Esophagus muscularis mucosa (tissue), 4 donors: ENCODE measurements around the gene CLRN3. TPM values are rescaled to one million over a fixed set of nuclear protein-coding genes. Genes with fewer than 3 reads are reported as not detected.
A peak's percentile ranks its signal among the peaks of the same experiment; 100 is the strongest.

Experiments used
- DNase-seq: peaks from one replicate; pipeline ENCODE4 v3.0.0-alpha.2; 2017; ENCODE audit errors: extremely low spot score
- H3K27ac ChIP-seq, 4 donors: fragments of 200-600 bp; sonication (generic); replicated peaks in 1 of 4; 1 replicate in 3 of 4; 2 replicates in 1 of 4; pipeline ENCODE4 v1.5.1; 2016 to 2019; ENCODE audit warnings: mild to moderate bottlenecking in 1 of 4
- H3K27me3 ChIP-seq, 4 donors: fragments of 200-600 bp; sonication (generic); one replicate each; pipeline versions ENCODE4 v1.5.1 to v1.6.0; 2016 to 2019
- H3K36me3 ChIP-seq, 4 donors: fragments of 200-600 bp; sonication (generic); one replicate each; pipeline ENCODE4 v1.5.1; 2016 to 2019
- H3K4me1 ChIP-seq, 4 donors: fragments of 200-600 bp; sonication (generic); one replicate each; pipeline ENCODE4 v1.5.1; 2016 to 2019
- H3K4me3 ChIP-seq, 4 donors: fragments of 200-600 bp; sonication (generic); 1 replicate in 2 of 4; 2 replicates in 2 of 4; pipeline ENCODE4 v1.5.1; 2016 to 2019; ENCODE audit warnings: mild to moderate bottlenecking in 4 of 4, moderate library complexity in 1 of 4
- H3K9me3 ChIP-seq, 4 donors: fragments of 200-600 bp; sonication (generic); 1 replicate in 3 of 4; 2 replicates in 1 of 4; pipeline ENCODE4 v1.5.1; 2016 to 2019
- CTCF ChIP-seq, 3 experiments: fragments of 200-600 bp in 2 of 3; fragments of 450-650 bp in 1 of 3; sonication (generic) in 2 of 3; IDR thresholded peaks; one replicate each; pipeline ENCODE4 v1.5.1; 2017 to 2019; ENCODE audit warnings: antibody characterized with exemption in 3 of 3, mild to moderate bottlenecking in 2 of 3, moderate library complexity in 1 of 3
- EP300 ChIP-seq: sonication (generic); formaldehyde crosslinking; IDR thresholded peaks from one replicate; pipeline ENCODE4 v1.6.1; 2017; ENCODE audit warnings: antibody characterized with exemption
- POLR2A ChIP-seq: fragments of 450-650 bp; IDR thresholded peaks from one replicate; pipeline ENCODE4 v1.6.1; 2017; ENCODE audit warnings: antibody characterized with exemption, moderate library complexity, mild to moderate bottlenecking, low read depth
- POLR2AphosphoS5 ChIP-seq, 2 donors: sonication (generic); formaldehyde crosslinking; IDR thresholded peaks; one replicate each; pipeline ENCODE4 v1.6.1; 2017; ENCODE audit warnings: antibody characterized with exemption in 2 of 2
- WGBS: methylation state at CpG from one replicate; pipeline ENCODE4 v1.1.5; 2018; 5-methylcytosine and 5-hydroxymethylcytosine counted together
- intact Hi-C: fragments of 100-400 bp; cut with DNase I; formaldehyde crosslinking; loops from one replicate; pipeline ENCODE4 v1.15.1; 2023
- total RNA-seq, 4 donors: library from RNA; depleted of rRNA; stranded (reverse); fragments of >200 nt; gene quantifications; one replicate each; pipeline versions ENCODE4 v1.1.0 to v1.2.1, GENCODE V29; 2016

The CLRN3 gene
- total RNA-seq, 4 donors from 2014 or later = not detected

- H3K27me3 ChIP-seq = peaks cover 0 to 13% (median 0%) of the 10 kb centered on the region in 4 donors
- H3K4me1 ChIP-seq = peaks cover 0 to 6% (median 2%) of the 10 kb centered on the region in 4 donors
- intact Hi-C loops = no loop called here
- no peak overlapping the region for H3K4me3 ChIP-seq
- no peaks in the 10 kb centered on the region for H3K9me3 ChIP-seq
- no peaks in the 10 kb centered on the region for H3K36me3 ChIP-seq
- peak; percentile 42 for DNase-seq
- no peak overlapping the region for H3K27ac ChIP-seq
- TF ChIP-seq CTCF (IDR thresholded peaks at IDR 0.05) (no peak), POLR2A (no peak), EP300 (no peak), POLR2AphosphoS5 (IDR thresholded peaks at IDR 0.05) (no peak)
- 98% methylated on average over 3 of the region's 4 CpGs for WGBS
These were observed 14.2 kb downstream of the CLRN3 start for GRCh38 chr10:127878475-127879055.

GRCh38 chr10:127877699-127878098 is 15.0 kb downstream of the CLRN3 start:
- intact Hi-C loops = no loop called here
- Histone ChIP-seq H3K9me3 (no peaks in the 10 kb centered on the region), H3K4me3 (no peak overlapping the region), H3K27me3 (peaks cover 0 to 16% (median 0%) of the 10 kb centered on the region in 4 donors), H3K4me1 (peaks cover 0 to 6% (median 2%) of the 10 kb centered on the region in 4 donors), H3K27ac (no peak overlapping the region), H3K36me3 (no peaks in the 10 kb centered on the region)
- DNase-seq = no peak
- no peak for TF ChIP-seq POLR2A
- TF ChIP-seq POLR2AphosphoS5 (IDR thresholded peaks at IDR 0.05) = no peak
- TF ChIP-seq CTCF (IDR thresholded peaks at IDR 0.05) = no peak
- no peak for TF ChIP-seq EP300
- 89% methylated on average over 5 of the region's 5 CpGs for WGBS

GRCh38 chr10:127877116-127877515 is 15.6 kb downstream of the CLRN3 start:
- H3K4me1 ChIP-seq = peaks cover 0 to 11% (median 4%) of the 10 kb centered on the region in 4 donors
- intact Hi-C loops = no loop called here
- no peaks in the 10 kb centered on the region for H3K36me3 ChIP-seq
- peaks cover 0 to 21% (median 0%) of the 10 kb centered on the region in 4 donors for H3K27me3 ChIP-seq
- no peak overlapping the region for H3K4me3 ChIP-seq
- no peaks in the 10 kb centered on the region for H3K9me3 ChIP-seq
- DNase-seq = no peak
- 89% methylated on average over 4 of the region's 4 CpGs for WGBS
- H3K27ac ChIP-seq = no peak overlapping the region
- TF ChIP-seq CTCF (IDR thresholded peaks at IDR 0.05) (no peak), POLR2AphosphoS5 (IDR thresholded peaks at IDR 0.05) (no peak), EP300 (no peak), POLR2A (no peak)

- TF ChIP-seq EP300 = no peak
- no peak for TF ChIP-seq POLR2AphosphoS5 (IDR thresholded peaks at IDR 0.05)
- no peak for TF ChIP-seq CTCF (IDR thresholded peaks at IDR 0.05)
- TF ChIP-seq POLR2A = no peak
- intact Hi-C loops = no loop called here
- Histone ChIP-seq H3K27me3 (peaks cover 0 to 31% (median 0%) of the 10 kb centered on the region in 4 donors), H3K9me3 (no peaks in the 10 kb centered on the region), H3K4me1 (peaks cover 0 to 11% (median 3%) of the 10 kb centered on the region in 4 donors), H3K4me3 (no peak overlapping the region), H3K36me3 (no peaks in the 10 kb centered on the region), H3K27ac (no peak overlapping the region)
- WGBS = 91% methylated on average over 5 of the region's 5 CpGs
- DNase-seq = no peak
These were observed 16.8 kb downstream of the CLRN3 start for GRCh38 chr10:127875916-127876315.

GRCh38 chr10:127875449-127875765 is 17.3 kb downstream of the CLRN3 start:
- Histone ChIP-seq H3K4me3 (no peak overlapping the region), H3K36me3 (no peaks in the 10 kb centered on the region), H3K27ac (no peak overlapping the region), H3K9me3 (peaks cover 0 to 3% (median 0%) of the 10 kb centered on the region in 4 donors), H3K4me1 (peaks cover 0 to 11% (median 3%) of the 10 kb centered on the region in 4 donors), H3K27me3 (peaks cover 0 to 36% (median 0%) of the 10 kb centered on the region in 4 donors)
- intact Hi-C loops = no loop called here
- 94% methylated on average over 6 of the region's 6 CpGs for WGBS
- no peak for DNase-seq
- TF ChIP-seq POLR2A (no peak), CTCF (IDR thresholded peaks at IDR 0.05) (no peak), POLR2AphosphoS5 (IDR thresholded peaks at IDR 0.05) (no peak), EP300 (no peak)
